PC-9 (cell line): ENCODE results near the gene TMPRSS9.

Source experiments
- EZH2 ChIP-seq: fragments of 200-600 bp; sonication (generic); IDR thresholded peaks from 2 replicates; pipeline ENCODE4 v1.8.0; 2017; ENCODE audit warnings: antibody characterized with exemption, low read depth
- TF ChIP-seq, protein P1 (sequence below): fragments of 200-600 bp; sonication (generic); conservative IDR thresholded peaks from 2 replicates; pipeline ENCODE4 v1.6.1; 2017; ENCODE audit warnings: mixed run types, antibody characterized with exemption, mild to moderate bottlenecking, moderate library complexity

DNA sequence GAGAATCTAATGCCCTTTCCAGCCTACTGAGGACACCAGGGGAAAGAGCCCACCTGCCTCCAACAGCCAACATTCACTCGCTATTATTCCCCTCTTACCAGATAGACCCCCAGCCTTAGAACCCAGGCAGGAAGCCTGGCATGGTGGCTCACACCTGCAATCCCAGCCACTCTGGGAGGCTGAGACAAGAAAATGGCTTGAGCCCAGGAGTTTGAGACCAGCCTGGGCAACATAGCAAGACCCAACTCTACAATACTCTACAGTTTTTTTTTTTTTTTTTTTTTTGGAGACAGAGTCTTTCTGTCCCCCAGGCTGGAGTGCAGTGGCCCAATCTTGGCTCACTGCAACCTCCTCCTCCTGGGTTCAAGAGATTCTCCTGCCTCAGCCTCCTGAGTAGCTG is 100.2 kb downstream of the TMPRSS9 start:
- TF ChIP-seq, protein P1, sequence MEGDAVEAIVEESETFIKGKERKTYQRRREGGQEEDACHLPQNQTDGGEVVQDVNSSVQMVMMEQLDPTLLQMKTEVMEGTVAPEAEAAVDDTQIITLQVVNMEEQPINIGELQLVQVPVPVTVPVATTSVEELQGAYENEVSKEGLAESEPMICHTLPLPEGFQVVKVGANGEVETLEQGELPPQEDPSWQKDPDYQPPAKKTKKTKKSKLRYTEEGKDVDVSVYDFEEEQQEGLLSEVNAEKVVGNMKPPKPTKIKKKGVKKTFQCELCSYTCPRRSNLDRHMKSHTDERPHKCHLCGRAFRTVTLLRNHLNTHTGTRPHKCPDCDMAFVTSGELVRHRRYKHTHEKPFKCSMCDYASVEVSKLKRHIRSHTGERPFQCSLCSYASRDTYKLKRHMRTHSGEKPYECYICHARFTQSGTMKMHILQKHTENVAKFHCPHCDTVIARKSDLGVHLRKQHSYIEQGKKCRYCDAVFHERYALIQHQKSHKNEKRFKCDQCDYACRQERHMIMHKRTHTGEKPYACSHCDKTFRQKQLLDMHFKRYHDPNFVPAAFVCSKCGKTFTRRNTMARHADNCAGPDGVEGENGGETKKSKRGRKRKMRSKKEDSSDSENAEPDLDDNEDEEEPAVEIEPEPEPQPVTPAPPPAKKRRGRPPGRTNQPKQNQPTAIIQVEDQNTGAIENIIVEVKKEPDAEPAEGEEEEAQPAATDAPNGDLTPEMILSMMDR: no peak
- no peak for TF ChIP-seq EZH2
